Measurements from ENCODE around the gene AEBP2. TPM values are rescaled to one million over a fixed set of nuclear protein-coding genes. Genes with fewer than 3 reads are reported as not detected.
A peak's percentile ranks its signal among the peaks of the same experiment; 100 is the strongest.
"Not testable (repeated sequence)": the region's sequence is repeated elsewhere in the genome, so short reads cannot be mapped to it uniquely, and the experiment has no call there.

Gene AEBP2
- total RNA-seq: 10 to 100 TPM; 27.9 to 57.5 (median 41.1) TPM

- Histone ChIP-seq H3K27me3 (no peaks in the 10 kb centered on the region), H3K36me3 (no peaks in the 10 kb centered on the region), H3K4me1 (peaks cover 17 to 18% of the 10 kb centered on the region in 2 donors), H3K9me3 (no peaks in the 10 kb centered on the region), H3K27ac (peak within 1 kb of the TSS; percentile 90 to 96 (median 95)), H3K4me3 (replicated peaks in 1 of 3) (peak within 1 kb of the TSS; percentile 90 to 99 (median 92))
- intact Hi-C loops (cut with DNase I): no loop called here
- 8 to 11% methylated on average over 44 to 60 of the region's 102 CpGs for WGBS, 2 donors
- peak in 1 of 6 experiments; percentile 11 for TF ChIP-seq CTCF (IDR thresholded peaks at IDR 0.05)
- TF ChIP-seq POLR2A (IDR thresholded peaks at IDR 0.05): peak in 1 of 2 donors; percentile 72
- peak; percentile 94 to 95 for DNase-seq
Observed at GRCh38 chr12:19439059-19440018, at the start of gene AEBP2. AEBP2 (plus strand) TSS chr12:19439492; CDS start chr12:19439700, 208 bp downstream.

GRCh38 chr12:19390051-19390598 is 49.2 kb upstream of the AEBP2 start:
- Histone ChIP-seq H3K36me3 (no peaks in the 10 kb centered on the region), H3K27ac (no peak overlapping the region), H3K4me3 (replicated peaks in 1 of 3) (no peak overlapping the region), H3K4me1 (no peaks in the 10 kb centered on the region), H3K27me3 (no peaks in the 10 kb centered on the region), H3K9me3 (no peaks in the 10 kb centered on the region)
- intact Hi-C loops (cut with DNase I): no loop called here
- WGBS, 2 donors: 40 to 64% methylated on average over 3 of the region's 3 CpGs
- no peak for DNase-seq
- no peak for TF ChIP-seq POLR2A (IDR thresholded peaks at IDR 0.05)
- TF ChIP-seq CTCF (IDR thresholded peaks at IDR 0.05): no peak

GRCh38 chr12:19392644-19393043 is 46.6 kb upstream of the AEBP2 start:
- H3K4me3 ChIP-seq (replicated peaks in 1 of 3); H3K27ac ChIP-seq; H3K4me1 ChIP-seq; H3K27me3 ChIP-seq; DNase-seq; intact Hi-C loops (cut with DNase I); H3K9me3 ChIP-seq; H3K36me3 ChIP-seq: not testable (repeated sequence)
- WGBS, 2 donors: 89 to 90% methylated on average over 8 of the region's 8 CpGs

- Histone ChIP-seq H3K27ac (no peak overlapping the region), H3K4me1 (no peaks in the 10 kb centered on the region), H3K27me3 (no peaks in the 10 kb centered on the region), H3K4me3 (replicated peaks in 1 of 3) (no peak overlapping the region), H3K9me3 (no peaks in the 10 kb centered on the region), H3K36me3 (no peaks in the 10 kb centered on the region)
- no peak for DNase-seq
- TF ChIP-seq POLR2A (IDR thresholded peaks at IDR 0.05) (no peak), CTCF (IDR thresholded peaks at IDR 0.05) (no peak)
- 77 to 78% methylated on average over 2 of the region's 2 CpGs for WGBS, 2 donors
- intact Hi-C loops (cut with DNase I): no loop called here
Observed at GRCh38 chr12:19394385-19394784, 44.9 kb upstream of the AEBP2 start.

- TF ChIP-seq POLR2A (IDR thresholded peaks at IDR 0.05): no peak
- Histone ChIP-seq H3K27ac (no peak overlapping the region), H3K4me3 (replicated peaks in 1 of 3) (no peak overlapping the region), H3K9me3 (no peaks in the 10 kb centered on the region), H3K36me3 (no peaks in the 10 kb centered on the region), H3K4me1 (no peaks in the 10 kb centered on the region), H3K27me3 (no peaks in the 10 kb centered on the region)
- DNase-seq: no peak
- WGBS, 2 donors: 90 to 92% methylated on average over 4 of the region's 4 CpGs
- intact Hi-C loops (cut with DNase I): no loop called here
Observed at GRCh38 chr12:19397534-19397933, 41.8 kb upstream of the AEBP2 start.
